Superior temporal gyrus (tissue), 1 donor: ENCODE measurements around the gene HOXC4.

Experiments used
- DNase-seq: peaks from one replicate; pipeline ENCODE4 v3.0.0-alpha.2; 2016; ENCODE audit errors: extremely low spot score

The HOXC4 gene

DNA sequence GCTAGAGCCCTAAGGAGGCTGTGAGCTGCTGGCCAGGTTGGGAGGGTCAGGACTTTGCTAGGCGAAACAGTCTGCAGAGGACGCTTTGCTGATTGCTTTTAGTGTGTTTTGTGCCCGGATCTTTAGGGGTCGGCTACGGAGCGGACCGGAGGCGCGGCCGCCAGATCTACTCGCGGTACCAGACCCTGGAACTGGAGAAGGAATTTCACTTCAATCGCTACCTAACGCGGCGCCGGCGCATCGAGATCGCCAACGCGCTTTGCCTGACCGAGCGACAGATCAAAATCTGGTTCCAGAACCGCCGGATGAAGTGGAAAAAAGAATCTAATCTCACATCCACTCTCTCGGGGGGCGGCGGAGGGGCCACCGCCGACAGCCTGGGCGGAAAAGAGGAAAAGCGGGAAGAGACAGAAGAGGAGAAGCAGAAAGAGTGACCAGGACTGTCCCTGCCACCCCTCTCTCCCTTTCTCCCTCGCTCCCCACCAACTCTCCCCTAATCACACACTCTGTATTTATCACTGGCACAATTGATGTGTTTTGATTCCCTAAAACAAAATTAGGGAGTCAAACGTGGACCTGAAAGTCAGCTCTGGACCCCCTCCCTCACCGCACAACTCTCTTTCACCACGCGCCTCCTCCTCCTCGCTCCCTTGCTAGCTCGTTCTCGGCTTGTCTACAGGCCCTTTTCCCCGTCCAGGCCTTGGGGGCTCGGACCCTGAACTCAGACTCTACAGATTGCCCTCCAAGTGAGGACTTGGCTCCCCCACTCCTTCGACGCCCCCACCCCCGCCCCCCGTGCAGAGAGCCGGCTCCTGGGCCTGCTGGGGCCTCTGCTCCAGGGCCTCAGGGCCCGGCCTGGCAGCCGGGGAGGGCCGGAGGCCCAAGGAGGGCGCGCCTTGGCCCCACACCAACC, 23.9 kb upstream of the HOXC4 start:
- no peak for DNase-seq

DNA sequence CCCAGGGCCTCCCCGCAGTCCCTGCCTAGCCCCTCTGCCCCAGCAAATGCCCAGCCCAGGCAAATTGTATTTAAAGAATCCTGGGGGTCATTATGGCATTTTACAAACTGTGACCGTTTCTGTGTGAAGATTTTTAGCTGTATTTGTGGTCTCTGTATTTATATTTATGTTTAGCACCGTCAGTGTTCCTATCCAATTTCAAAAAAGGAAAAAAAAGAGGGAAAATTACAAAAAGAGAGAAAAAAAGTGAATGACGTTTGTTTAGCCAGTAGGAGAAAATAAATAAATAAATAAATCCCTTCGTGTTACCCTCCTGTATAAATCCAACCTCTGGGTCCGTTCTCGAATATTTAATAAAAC, 23.2 kb upstream of the HOXC4 start:
- DNase-seq, result no peak

DNA sequence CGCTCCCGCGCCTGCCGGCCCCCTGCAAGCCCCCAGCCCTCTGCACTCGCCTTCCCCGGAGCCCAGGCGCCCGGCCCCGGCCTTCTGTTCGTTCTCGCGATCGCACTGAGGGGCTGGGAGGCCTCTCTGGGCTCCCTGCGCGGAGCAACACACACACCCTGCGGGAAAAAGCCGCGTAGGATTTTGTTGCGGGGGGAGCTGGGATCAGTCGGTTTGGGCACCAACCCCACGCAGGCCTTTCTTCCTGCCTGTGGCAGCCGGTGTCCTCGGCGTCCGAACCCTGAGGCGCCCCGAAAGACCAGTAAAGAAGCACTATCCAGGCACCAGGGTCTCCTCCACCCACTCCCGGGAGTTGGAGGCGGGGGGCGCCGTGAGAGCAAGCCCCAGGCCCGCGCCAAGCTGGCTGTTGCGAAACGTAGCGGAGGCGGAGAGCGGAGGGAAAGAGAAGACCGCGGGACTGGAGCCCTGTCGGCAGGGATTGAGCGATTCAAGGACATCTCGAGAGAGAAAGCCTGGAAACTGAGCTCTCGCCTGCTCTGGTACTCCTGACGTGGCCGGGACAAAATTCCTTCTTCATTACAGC, 22.7 kb upstream of the HOXC4 start:
- no peak for DNase-seq

DNA sequence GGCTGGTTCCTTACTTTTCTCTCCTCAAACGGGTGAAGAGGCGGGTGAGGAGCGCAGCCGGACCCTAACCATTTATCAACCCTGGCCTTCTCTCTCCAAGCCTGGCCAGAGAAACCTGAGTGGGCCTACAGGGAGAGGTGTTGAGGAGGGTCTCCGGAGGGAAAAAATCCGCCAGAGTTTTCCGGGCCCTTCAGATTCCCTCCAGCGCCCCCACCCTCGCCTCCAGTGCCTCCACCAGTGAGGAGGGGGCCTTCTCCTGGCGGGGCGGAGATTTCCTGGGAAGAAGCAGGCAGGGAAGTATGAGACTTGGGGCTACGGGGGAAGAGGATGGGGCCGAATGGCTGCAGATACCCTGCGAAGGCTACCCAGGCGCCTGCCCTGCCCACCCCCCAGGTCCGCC, 22.2 kb upstream of the HOXC4 start:
- no peak for DNase-seq

DNA sequence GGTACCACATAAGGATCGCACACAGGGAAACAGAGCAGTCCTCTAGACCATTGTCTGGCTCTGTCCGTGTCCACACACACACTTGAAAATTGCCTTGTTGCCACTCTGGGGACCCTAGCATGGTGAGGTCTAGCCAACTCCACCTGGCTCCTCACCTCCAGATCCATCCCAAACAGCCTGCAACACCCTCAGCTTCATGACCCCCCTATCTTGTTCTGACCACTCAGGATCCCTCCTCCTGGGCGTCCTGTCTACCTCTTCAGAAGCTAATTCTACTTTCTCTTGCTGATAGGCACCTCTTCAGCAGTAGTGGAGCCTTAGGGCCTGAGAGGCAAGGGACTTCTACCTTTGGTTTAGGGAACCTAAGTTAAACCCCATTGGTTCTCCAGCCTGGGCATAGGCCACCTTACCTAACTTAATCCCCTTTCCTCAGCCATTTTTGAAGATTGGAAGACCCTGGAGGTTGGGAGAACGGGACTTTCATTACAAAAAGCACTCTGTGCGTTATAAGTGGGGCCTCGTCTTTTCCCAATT, 21.5 kb upstream of the HOXC4 start:
- DNase-seq, result no peak

DNA sequence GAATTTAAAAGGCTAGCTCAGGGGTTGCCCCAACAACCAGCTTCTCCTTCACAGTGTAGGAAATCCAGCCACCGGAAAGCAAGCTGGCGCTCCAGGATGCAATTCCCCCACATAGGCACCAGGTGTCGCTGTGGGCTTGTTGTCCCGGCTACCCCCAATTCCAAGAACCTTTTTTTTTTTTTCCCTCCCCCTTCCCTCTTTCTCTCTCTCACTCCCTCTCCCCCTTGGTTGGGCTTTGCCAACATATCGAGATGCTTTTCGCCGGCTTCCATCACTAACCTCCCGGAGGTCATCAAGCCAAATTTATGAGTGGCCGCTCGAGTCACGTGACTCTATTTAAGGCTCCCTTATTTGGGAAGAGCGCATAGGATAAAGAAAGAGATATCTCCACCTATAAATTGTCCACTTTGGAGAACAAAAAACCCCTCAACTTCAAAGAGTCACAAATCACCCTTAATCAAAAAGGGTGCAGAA, 21.0 kb upstream of the HOXC4 start, which contains the start of gene HOXC5:
HOXC5 (plus strand) TSS at position 424 of the 474 bp plus-strand sequence. CDS start 73 bp downstream, outside the sequence.
- DNase-seq, result peak; percentile 48

DNA sequence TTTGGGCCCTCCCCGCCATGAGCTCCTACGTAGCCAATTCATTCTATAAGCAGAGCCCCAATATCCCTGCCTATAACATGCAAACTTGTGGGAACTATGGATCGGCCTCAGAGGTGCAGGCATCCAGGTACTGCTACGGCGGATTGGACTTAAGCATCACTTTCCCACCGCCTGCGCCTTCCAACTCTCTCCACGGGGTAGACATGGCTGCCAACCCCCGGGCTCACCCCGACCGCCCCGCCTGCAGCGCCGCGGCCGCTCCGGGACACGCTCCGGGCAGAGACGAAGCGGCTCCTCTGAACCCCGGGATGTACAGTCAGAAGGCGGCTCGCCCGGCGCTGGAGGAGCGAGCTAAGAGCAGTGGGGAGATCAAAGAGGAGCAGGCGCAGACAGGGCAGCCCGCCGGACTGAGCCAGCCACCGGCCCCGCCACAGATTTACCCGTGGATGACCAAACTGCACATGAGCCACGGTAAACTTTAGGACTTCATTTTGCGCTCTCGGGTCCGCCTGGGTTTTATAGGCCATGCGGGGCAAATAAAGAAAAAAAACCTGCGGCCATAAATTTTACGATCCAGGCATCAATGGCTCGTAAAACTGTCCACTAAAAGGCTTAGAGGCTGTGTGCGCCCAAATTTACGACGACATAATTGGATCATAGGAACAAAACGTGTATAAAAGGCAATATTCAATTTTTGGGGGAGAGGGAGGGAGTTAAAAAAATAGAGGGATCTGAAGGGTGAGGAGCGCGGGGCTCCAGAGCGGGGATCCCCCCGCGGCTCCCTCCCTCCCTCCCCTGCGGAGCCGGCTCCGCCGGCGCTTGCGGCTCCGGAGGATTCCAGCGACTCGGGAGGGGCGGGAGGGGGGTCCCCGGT, 20.3 kb upstream of the HOXC4 start:
- DNase-seq, result no peak

DNA sequence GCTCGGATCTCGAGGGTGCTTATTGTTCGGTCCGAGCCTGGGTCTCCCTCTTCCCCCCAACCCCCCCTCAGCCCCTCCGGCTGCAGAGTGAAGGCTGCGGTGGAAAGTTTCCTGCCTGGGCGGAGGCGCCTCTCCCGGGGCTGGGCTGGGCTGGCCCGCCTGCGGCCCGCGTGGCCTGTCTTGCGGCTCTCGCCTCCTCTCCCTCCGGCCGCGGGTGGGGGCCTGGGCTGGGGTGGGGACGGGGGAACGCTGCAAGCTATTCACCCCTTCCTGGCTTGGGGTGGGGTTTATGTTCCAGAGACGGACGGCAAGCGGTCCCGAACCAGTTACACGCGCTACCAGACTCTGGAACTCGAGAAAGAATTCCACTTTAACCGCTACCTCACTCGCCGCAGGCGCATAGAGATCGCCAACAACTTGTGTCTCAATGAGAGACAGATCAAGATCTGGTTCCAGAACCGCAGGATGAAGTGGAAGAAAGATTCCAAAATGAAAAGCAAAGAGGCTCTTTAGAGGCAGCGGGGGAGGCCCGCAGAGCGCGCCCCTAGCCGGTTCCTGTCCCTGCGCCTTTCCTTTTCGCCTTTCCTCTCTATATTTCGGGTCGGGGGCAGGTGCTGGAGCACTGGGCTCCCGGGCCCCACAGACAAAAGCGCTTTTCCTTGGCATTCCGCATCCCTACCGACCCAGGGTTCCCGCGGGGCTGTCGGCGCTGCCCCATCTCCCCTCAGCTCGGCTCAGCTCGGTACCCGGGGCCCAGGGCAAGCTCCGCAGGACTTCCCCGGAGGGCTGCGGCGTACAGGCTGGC, 19.5 kb upstream of the HOXC4 start:
- no peak for DNase-seq

DNA sequence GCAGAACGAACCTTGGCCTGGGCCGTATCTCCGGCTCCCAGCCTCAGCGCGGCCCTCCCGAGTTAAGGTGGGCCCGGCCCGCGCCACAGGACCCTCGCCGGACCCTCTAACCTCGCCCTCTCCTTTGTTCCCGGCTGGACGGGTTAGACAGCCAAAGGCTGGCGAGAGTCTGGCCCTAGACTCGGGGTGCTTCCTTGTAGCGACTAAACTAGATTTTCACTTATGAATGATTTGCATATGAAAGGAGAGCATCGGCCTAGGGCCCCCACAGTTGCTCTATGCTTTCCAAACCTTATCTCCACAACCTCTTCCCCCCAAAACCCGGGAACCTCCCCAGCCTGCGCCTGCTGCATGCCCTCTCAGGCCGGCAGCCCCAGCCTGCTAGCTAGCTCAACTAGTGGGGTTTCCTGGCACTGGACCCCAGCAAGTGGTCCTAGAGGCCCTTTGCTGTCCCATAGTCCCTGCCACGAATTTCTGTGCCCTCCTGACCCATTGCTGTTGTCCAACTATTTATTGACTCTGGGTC, 18.8 kb upstream of the HOXC4 start:
- DNase-seq, result no peak

DNA sequence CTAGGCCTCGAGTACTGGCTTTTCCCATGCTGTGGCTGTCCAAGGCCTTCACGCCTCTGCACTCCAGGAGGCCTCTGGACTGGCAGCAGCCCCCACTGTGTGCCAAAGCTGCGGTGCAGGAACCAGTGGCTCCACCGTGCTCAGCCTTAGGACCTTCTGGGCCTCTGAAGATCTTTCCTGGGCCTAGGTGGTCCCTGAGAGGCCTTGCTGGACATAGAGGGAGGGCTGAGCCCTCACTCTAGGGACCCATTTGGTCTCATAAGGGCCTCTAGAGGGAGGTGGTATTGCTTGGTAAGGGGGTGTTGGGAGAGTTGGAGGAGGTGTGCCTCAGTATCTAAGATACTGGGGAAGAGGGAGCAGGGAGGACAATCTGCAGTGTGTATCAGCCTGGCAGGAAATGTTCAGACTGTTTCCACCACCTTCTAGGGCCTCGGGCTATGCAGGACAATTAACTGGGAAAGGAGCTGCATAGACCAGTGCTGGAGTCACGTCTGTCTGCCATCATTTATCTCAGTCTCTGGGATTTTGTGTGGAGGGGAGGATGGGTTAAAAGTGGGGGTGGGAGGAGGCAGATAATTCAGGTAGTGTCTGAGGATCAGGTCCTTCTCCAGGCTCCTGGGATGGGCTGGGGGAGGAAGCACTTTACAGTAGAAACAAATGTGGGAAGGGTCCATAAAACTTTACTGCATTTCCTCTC, 17.9 kb upstream of the HOXC4 start:
- DNase-seq, result no peak

DNA sequence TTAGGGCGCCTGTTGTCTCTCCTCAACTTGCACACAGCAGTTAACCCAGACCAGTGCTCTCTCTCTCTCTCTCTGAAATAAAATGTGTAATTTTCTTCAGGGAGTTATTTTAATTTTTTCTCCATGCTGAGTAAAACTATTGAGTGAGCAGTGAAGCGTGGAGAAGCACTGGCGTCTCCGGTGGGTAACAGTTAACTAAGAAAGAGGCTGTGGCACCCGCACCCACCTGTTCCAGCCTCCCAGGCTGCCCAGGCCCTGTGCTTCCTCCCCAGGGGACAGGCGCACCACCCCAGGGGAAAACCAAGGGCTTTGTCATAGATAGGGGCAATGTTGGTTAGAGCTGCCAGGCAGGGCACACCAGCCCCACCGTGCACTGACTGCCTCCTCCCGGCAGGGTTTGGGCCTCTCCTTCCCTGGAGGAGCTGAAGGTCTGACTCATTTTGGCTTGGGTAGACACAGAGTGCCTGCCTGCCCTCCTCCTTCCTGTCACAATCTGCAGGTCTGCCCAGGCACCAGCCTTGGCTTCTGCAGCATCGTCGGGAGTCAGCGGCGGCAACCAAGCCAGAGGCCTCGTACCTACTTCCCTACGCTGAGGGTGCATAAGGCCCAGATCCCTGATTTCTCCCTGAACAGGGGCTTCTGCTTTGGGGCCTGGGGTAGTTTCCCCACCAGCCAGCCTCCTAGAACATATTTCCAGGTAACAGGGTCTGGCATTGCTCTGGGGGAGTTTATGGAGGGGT, 16.8 kb upstream of the HOXC4 start:
- no peak for DNase-seq

DNA sequence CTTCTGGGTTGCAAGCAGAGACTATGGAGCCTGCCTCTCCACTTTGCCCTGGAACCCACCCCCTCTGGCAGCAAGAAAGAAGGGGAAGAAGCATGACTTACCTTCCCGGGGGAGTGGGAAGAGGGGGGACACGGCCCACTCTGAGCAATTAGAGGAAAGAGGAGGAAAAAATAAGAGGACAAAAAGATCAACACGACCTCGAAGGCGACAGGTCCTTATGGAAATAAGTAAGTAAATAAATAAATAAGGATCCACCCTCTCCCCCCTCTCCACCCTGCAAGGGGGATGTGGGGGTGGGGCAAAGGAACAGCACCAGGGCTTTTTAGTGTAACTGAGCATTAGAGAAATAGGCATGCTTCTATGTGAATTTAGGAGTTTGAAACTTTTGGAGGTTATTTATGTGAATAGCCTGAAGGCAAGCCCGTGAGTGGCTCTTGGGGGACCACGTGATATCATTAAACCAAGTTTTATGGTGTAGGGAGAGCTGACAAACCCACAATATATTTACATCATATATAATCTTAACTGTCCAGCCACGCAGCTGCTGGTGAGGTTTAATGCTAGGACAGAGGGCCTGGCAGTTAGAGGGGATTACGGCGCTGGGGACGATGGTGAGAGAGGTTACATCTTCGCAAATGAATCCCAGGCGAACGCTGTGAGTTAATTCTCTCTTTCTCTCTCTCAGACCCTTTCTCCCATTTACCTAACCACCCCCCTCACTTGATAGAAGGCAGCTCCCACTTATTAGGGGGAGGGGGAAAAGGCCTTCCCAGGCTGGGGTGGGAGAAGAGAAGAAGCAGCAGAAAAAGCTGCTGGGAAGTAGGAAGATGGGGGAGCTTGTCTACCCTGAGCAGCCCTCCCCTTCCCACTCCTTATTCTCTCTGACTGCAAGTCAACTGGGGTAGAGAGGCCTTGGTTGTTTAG, 16.0 kb upstream of the HOXC4 start:
- no peak for DNase-seq

DNA sequence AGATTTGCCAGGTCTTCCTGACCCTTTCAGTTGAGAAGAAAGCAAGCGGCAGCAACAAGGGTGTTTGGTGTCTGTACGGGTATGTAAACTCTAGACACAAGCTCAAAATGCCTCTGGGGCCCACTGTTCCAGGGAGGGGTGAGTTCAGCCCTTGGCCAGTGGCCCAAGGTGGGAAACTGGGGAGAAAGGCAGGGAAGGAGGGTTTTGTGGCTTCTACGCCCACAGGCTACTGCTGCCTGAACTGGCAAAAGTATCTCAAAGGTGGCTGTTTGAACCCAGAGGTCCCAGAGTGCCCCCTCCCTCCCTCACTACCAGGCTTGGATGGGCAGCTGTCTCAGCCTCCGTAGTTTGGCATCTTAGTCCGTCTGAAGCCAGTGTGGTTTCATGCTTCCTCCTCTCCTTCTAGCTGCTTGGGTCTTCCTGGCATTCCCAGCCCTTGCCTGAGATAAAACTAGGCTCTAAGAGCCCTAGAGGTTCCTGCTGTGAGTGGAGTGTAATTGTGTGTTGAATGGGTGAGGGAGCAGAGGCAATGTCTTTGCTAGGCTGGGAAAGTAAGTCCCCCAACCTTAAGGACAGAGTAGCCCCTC, 15.3 kb upstream of the HOXC4 start:
- DNase-seq, result no peak

DNA sequence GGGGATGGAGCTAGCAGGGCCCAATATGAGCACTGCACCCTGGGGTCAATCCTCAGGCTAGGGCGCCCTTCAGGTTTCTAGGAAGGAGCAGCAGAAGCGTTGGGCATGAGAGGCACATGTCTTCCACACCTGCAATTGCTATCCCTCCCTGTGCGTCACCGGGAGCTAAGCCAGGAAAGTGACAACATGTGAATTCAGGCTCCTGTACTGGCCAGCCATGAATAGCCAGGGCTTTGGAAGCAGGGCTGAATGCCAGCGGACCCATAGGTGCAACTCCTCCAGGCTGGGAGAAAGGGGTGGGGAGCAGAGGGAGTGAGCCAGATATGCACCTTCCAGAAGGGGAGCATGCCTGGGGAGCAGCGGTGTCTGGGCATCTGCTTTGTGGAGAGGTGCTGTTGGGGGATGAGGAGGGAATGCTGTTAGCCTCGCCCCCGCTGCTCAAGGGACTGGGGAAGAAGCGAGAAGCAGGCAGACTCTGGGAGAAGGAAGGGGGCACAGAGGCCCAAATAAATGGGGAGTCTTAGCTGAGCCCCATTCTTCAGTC, 14.7 kb upstream of the HOXC4 start:
- no peak for DNase-seq

DNA sequence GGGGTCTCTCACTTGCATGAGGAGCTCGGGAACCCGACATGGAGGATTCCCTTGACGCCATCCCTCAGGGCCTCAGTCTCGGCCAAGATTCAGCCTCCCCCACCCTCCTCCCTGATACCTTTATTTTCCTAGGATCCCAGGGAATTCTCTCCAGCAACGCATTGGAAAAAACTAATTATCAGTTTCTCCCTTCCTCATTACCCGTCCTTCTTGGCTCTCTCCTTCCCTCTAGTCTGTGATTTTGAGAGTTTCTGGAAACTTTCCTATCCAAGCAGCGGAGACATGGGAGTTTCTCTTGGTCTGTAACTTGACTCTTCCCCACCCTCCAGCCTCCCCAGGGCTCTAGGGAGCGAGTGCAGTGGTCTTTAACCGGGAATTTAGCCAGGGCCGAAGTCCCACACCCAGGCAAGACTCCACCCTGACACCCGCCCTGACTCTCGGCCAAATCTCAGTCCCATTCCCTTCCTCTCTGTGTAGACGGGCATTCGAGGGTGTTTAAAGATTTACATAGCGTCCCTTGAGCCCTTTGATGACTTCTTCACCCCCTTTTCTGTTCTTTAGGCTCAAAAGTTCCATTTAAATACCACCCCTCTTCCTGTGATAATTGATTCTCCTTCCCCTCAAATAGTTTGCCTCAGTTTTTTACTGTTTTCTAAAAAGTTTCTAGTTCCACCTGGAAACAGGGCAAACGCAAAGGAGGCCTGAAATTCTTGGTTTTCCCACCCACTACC, 14.1 kb upstream of the HOXC4 start:
- no peak for DNase-seq

DNA sequence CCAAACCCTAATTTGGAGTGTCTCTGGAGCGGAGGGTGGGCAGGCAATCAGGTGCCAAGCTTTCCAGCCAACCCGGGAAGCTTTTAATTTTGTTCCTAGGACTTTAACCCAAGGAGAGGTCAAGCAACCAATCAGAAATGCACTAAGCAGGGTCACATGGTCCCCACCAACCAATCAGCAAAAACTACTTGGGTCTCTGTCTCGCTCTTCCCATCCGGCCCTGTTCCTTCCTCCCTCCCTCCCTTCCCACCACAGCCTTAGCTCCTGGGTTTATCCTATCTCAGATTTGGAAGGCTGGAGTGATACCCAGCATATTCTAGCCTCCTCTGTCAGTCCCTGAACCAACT, 13.5 kb upstream of the HOXC4 start:
- DNase-seq, result no peak

DNA sequence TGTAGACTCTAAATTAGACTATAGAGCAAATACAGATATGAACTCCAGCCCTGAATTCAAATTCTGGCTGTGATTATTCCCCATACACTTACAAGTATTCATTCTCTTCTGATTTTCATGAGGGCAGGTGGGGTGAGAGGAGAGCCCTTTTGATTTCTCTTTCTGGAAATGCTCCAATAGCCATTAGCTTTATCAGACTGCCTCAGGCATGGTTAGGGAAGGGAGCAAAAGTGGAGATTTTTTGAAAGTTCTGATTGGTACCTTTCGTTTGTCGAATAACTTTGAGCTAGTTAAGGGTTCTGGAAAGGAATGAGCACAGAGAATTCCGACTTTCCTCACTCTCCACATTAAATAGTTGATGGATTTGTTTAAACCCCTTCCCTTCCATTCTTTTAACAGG, 13.0 kb upstream of the HOXC4 start:
- DNase-seq, result no peak
